Caki2 (cell line): ENCODE results near the gene BTAF1. TPM values are rescaled to one million over a fixed set of nuclear protein-coding genes. Genes with fewer than 3 reads are reported as not detected.
"Not testable (repeated sequence)": the region's sequence is repeated elsewhere in the genome, so short reads cannot be mapped to it uniquely, and the experiment has no call there.

Source experiments
- DNase-seq: peaks from one replicate; pipeline ENCODE4 v3.0.0-alpha.2; 2015; ENCODE audit warnings: low read depth
- in situ Hi-C: cut with HindIII; loops from 2 replicates; pipeline ENCODE4 v1.10.0; 2016; ENCODE audit warnings: low sequenced_read_pairs, low pct_unique_long_range_greater_than_20kb, mixed read lengths
- total RNA-seq: library from RNA; depleted of rRNA; stranded (reverse); fragments of >200 nt; shearing (Covaris generic); gene quantifications from 2 replicates; pipeline ENCODE4 v1.2.3, GENCODE V29; 2014; ENCODE audit warnings: low replicate concordance; rRNA removed

The BTAF1 gene
- 4.4 and 6.6 TPM in 2 replicates for total RNA-seq

DNA sequence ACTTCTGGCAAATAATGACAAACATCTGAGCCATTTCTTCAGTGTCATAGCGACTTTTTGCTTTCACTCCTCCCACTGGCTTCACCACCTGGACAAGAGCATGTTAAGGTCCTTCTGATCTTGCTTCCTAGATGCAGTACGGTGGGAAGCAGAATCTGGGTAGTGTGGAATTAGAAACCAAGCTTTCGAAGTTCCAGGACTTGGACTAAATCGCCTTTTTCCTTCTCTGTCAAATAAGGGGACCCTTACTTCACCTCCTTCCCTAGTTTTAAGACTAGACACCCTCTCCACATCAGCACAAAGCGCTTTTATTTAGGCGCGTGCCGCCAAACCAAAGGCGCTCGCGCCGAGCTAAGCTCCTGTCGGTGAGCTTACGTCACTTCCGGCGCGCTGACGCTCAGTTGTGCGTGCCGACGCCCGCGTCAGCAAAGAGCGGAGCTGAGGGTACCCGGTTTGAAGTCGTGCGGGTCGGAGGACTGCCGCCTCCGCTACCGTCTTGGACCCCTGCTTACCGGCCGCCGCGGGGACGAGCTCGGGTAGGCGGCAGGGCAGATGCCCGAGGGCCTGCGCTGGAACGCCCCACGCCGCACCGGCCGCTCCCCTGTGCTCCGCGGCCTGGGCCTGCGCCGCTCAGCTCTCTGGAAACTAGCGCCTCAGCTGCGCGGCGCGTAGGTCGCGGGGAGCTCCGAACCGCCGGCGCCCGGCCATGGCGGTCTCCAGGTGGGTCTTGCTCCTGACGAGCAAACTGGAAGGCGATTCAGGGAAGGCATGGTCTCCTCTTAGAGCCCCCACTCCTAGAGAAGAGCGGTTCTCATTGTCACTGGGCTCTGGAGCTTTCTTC, at the start of gene BTAF1:
Gene BTAF1, plus strand, starts transcription at position 400 of the 841 bp plus-strand sequence. Its CDS starts 307 bp downstream, at position 707.
- in situ Hi-C loops = no loop called here
- DNase-seq = peak; percentile 93

GRCh38 chr10:91875156-91875555, 48.4 kb upstream of the BTAF1 start:
- in situ Hi-C loops = no loop called here

DNA sequence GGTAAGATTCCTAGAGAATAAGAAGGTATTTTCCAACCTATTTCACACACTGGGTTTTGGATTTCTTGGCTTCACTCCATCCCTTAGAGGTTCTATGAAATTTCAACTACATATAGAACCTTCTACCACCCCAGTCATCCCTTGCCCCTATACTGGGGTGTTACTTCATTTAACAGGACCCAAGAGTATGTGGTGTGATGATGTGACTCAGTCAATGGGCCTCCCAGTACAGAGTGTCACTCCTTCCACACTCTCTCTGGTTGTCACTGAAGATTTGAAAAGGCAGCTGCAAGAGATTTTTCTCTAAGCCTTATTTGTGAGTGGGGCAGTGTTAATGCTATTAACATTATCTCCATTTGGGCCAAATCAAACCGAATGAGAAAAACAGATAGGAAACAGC, 47.8 kb upstream of the BTAF1 start:
- in situ Hi-C loops = no loop called here
- DNase-seq = no peak

More at GRCh38 chr10:91875156-91875555, 48.4 kb upstream of the BTAF1 start:
- DNase-seq = no peak

DNA sequence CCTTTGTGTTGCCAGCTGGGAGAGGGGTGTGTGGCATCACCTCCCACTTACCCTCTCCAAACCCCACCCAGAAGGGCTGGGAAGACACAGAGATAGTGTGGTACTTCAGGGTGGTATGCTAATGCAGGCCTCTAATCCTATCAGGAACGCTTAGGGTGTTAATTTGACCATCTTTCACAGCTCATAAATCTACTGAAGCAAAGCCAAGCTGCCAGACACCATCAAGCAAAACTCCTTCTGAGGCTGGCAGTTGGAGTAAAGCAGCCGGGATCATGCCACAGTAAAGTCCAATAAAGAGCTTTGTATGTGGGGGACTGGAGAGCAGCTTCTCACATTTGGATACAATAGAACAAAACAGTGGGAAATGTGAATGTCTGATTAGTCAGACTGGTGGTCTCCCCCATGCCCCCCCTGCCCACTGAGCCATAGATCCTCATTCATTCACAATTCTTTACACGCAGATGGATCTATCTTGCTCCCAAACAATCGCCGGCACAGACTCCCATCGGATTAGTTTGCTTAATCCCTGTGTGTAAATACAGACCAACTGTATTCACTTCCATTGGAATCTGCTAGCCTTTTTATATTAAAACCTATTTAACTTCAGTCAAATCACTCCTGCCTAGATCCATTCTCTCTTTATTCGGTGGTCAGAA, 43.9 kb upstream of the BTAF1 start:
- DNase-seq = no peak
- in situ Hi-C loops = no loop called here

DNA sequence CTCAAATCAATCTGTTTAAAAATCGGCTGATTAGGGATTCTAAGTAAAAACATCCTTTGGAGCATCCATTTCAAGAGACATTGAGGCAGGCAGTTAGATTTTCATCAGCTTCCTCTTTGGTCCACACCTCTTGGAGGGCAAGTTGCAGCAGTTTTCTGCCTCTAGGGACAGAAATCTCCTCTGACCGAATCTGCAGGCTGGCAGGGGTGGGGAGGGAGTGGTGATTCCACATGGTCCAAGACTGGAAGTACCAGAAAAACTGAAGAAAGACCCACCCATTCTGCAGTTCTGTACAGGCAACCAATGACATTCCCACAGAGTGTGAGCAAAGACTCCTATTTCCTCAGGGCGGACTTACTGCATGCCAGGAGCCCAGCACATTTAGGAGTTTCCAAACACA, 43.3 kb upstream of the BTAF1 start:
- no peak for DNase-seq
- in situ Hi-C loops = no loop called here

DNA sequence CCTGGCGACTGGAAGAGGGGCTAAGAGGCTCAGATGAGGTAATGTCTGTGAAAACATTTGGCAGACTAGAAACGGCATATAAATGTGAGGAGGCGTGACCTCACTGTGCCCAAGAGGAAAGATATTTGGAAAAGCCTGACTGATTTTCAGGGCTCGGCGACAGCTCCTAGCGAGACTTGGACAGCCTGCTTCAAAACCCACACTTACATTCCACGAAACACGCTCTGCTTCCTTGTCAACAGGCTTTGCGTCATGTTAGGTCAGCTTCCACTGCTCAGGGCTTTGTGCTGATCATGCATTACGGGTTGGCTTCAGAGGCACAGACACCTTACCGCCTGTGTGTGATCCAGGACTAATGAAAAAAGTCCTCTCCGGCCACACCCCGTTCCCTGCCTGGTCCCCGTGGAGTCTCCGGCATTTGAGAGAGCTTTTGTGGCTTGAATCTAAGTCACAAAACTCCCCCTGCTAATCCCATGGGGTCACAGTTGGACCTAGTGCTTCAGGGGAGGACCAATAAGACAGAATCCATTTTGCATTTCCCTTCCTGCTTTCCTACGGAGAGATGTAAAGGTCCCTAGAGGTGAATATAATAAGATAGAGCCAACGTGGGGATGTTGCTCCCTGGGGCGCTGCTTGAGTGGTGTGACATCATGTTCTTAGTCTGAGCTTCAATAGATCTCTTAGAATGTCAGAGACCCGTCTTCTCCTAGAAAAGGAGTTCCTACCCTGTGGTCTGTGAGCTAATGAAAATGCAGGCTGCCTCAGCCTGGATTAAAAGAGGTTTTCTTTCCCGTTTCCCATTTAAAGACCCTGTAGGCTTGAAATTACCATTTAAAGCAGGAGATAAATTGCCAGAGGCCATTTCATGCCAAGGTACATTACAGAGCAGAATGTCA, 39.8 kb upstream of the BTAF1 start:
- in situ Hi-C loops = no loop called here
- DNase-seq = no peak

- in situ Hi-C loops = no loop called here
- no peak for DNase-seq
Observed at GRCh38 chr10:91884536-91884935, 39.0 kb upstream of the BTAF1 start.

- no peak for DNase-seq
- in situ Hi-C loops = no loop called here
Observed at GRCh38 chr10:91885362-91886079, 38.0 kb upstream of the BTAF1 start.

DNA sequence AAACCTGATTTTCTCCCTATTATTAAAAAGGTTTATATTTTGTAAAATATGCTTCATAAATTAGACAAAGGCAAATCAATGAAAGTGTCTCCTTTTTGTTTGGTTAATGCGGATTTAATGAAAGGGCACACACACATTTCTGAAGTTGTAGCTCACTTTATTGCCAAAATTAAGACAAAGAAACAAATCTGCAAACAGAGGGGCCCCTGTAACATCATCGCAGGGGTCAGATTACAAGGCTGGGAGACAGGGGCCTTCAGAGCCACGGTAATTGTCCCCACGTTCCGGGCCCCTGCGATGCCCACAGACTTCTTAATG, 36.7 kb upstream of the BTAF1 start:
- DNase-seq = no peak
- in situ Hi-C loops = no loop called here

DNA sequence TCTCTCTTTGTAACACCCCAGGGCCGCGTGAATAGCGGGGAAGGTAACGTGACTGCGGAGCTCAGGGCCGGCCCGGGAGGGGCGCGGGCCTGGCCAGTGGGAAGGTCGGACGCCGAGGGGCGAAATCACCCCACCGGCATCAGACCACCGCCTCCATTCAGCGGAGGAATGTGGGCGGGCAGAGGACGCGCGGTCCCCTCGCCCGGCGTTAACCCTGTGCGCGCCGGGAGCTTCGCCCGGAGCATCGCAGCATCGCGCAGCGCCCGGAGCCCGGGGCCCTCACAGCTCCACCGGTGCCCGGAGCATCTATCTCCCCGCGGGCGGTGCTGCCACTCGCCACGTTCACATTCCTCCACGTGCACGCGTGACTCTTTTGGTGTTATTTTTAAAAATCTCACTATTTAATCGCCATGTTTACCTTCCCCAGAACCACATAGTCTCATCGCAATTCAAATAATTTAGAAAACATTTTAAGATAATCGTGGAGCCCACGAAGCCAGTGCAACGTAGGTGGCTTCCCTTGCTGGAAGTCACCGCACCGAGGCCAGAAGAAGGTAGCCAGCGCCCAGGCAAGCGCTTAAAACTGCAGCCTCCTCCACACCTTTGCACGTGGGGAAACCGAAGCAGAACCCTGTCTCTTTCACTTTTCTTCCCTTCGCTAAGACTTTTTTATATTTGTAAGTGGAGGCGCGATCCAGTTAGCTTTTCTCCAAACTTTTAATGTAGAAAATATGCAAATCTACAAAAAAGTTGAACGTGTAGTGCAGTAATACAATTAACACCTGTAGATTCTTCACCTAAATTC, 36.1 kb upstream of the BTAF1 start:
- no peak for DNase-seq
- in situ Hi-C loops = no loop called here

DNA sequence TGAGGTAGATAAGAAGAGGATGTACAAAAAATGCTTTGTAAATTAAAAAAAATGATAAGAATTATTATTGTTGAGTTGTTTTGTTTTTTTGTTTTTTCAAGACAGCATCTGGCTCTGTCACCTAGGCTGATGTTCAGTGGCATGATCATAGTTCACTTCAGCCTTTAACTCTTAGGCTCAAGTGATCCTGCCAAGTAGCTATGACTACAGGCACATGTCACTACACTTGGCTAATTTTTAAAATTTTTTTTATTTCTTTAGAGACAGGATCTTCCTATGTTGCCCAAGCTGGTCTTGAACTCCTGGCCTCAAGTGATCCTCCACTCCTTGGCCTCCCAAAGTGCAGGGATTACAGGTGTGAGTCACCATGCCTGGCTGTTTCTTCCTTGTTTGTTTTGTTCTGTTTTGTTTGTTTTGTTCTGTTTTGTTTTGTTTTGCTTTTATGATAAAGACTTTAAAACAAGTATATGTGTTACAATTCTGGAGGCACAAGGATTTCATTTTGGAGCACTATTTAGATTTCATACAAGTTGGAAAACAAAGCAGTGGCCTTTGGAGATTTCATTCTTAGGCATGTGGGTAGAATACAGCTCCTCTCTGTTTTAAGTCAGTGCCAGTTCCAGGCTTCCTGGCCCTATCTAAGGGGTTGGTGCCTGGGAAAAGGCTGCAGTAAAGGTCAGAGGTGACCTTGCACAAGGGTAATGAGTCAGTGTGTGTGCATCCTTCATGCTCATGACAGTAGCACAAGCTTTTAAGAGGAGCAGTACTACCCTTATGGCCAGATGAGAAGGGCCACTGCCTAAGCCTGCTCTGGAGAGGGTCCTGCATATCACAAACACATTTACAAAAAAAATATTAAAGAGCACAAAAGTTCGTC, 32.2 kb upstream of the BTAF1 start:
- peak; percentile 26 for DNase-seq
- in situ Hi-C loops = no loop called here

DNA sequence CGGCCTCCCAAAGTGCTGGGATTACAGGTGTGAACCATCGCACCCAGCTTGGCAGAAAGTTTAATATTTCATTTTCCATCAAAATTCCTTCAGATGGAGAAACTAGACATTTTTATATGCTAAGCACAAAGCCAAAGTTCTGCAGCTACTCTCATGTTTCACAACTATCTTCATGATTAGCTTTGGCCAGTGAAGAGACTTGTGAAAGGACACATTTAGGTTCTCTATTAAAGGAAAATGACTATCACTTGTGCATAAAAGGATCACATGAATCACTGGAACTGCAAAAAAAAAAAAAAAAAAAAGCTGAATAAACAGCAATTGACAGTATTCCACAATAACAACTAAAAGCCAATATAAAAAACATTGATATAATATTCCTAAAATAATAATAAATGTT, 30.5 kb upstream of the BTAF1 start:
- in situ Hi-C loops = no loop called here
- DNase-seq = no peak

DNA sequence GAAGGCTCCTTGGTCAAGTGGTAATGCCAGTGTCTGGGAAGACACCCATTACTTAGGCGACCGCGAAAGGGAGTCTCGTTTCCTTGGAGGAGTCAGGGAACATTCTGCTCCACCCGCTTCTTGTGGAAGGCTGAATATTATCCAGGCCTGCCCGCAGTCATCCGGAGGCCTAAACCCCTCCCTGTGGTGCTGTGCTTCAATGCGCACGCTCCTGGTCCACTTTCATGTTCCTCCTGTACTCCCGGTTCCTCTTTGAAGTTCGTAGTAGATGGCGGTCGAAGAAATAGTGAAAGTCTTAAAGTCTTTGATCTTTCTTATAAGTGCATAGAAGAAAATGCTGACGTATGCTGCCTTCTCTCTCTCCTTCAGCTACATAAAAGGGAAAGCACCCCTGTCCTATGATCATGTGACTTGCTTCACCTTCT, 29.3 kb upstream of the BTAF1 start:
- in situ Hi-C loops, DNase-seq: not testable (repeated sequence)

GRCh38 chr10:91896212-91896756, 27.3 kb upstream of the BTAF1 start:
- in situ Hi-C loops = no loop called here
- no peak for DNase-seq

GRCh38 chr10:91897421-91897820, 26.1 kb upstream of the BTAF1 start:
- no peak for DNase-seq
- in situ Hi-C loops = no loop called here
